HG03064 (cell line): Measurements from ENCODE around the gene DNAJB4.
"Not testable (repeated sequence)": the region's sequence is repeated elsewhere in the genome, so short reads cannot be mapped to it uniquely, and the experiment has no call there.

Experiments used
- ATAC-seq: cut with Tn5 transposase; IDR thresholded peaks from one replicate; pipeline ENCODE4 v1.9.1; 2021; ENCODE audit warnings: low read depth; ENCODE audit not compliant: unreplicated experiment

DNAJB4 gene

DNA sequence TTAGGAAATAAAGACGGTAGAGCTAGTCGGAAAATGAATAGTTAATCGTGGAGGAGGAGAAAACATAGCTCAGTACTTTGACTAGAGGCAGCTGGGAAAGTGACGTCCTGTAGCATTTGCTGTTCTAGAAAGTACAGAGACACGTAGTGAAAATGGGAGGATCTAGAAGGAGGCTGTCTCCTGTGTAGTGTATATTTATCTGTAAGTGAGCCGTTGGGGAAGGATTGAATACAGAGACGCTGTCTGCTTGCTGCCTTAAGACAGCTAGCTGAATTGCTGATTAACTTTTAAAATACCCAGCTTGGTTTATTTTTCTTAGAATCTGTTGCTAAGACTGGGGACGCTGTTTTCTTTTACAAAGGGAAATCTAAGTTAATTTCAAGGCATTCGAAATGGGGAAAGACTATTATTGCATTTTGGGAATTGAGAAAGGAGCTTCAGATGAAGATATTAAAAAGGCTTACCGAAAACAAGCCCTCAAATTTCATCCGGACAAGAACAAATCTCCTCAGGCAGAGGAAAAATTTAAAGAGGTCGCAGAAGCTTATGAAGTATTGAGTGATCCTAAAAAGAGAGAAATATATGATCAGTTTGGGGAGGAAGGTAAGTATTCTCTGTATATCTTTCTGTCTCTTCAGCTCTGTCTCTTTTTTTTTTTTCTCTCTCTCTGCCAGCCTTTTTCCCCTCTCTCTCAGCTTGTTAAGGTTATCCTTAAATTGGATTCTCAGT, at the start of gene DNAJB4:
DNAJB4 (plus strand) TSS at position 221 of the 729 bp plus-strand sequence; CDS start at position 393, 172 bp downstream.
- ATAC-seq: peak; percentile 98

GRCh38 chr1:77955709-77956108, 49.0 kb upstream of the DNAJB4 start:
- ATAC-seq: no peak

DNA sequence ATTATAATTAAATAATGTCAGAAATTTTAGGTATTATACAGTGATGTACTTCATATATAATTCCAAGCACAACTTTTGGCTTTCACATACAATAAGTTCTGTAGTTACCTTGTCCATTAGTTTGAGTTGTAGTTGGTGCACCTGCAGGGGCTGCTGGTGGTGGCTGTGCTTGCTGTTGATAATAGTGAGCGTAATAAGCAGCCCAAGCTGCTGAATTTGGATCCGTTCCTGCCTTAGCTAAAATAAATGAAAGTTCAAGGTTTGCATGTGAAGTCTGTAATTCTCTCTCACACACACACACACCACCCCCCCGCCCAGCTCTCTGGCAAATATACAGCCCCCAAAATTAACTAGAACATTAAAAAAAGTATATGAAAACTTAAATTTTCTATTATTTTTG, 48.3 kb upstream of the DNAJB4 start:
- no peak for ATAC-seq

DNA sequence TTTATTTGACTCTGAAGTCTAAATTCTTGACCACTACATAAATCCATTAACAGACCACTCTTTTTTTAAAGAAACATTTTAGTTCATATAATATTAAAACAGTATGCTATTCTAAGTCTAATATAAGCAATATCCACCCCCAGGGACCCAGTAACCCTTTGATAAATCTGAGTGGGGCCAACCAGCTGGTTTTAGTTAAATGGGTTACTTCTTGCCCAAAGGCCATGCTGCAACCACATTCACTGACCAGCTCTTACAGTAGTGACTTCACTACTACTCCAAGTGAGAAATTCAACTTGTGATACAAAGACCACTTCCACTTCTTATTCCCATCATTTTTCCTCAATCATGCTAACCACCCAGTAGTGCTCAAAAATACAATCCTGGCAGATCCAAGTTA, 46.3 kb upstream of the DNAJB4 start:
- no peak for ATAC-seq

- no peak for ATAC-seq
These were observed 45.9 kb upstream of the DNAJB4 start for GRCh38 chr1:77958850-77959249.

DNA sequence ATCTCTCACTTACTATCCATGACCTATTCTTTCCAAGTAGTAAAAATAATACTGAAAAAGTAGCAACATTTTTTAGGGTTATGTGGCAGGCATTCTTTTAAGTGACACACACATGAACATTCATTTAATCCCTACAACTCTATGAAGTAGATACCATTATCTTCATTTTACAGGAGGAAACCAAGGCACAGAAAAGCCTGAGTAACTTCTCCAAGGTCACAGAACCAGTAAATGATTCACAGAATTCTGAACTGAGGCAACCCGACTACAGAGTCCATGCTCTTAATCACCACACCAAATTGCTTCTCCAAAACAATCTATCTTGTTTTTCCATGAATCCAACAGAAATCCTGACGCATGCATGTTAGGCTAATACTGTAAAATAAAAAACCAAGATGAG, 43.3 kb upstream of the DNAJB4 start:
- no peak for ATAC-seq

GRCh38 chr1:77966291-77966690, 38.4 kb upstream of the DNAJB4 start:
- ATAC-seq: no peak

- no peak for ATAC-seq
These were observed 34.5 kb upstream of the DNAJB4 start for GRCh38 chr1:77970192-77970591.

DNA sequence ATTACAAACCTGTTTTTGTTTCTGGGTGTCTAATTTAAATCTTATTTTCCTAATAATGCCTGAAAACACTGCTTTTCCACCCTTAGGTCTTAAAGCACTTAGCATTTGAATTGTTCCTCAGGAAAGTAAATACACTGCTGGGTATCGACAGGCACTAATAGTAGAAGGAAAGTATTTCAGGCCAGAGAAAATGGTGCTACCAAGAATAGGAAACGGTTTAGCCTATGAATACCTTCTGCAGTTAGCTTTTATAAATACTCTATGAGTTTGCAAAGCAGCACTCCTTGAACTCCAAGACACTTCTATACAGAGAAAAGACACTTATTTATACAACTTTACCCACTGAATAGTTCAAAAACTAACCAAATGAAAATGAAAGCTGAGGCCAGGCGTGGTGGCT, 32.7 kb upstream of the DNAJB4 start:
- no peak for ATAC-seq

GRCh38 chr1:77975386-77975785, 29.4 kb upstream of the DNAJB4 start:
- no peak for ATAC-seq

DNA sequence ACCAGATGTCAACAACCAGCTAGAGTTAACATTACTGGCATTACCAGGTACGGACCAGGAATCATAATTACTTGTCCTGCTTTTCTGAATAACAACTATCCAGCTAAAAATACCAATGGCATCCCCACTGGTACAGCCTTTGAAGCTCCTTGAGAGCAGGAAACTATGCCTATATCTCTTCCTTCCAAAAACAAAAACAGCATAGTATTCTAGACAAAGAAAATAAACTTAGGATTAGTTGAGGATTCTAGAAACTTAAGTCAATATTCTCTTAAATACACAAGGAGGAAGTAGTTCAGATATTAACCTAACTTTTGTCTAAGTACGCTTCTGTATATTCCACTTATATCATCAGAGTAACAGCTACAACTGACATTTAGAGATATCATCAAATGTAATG, 28.8 kb upstream of the DNAJB4 start:
- no peak for ATAC-seq

DNA sequence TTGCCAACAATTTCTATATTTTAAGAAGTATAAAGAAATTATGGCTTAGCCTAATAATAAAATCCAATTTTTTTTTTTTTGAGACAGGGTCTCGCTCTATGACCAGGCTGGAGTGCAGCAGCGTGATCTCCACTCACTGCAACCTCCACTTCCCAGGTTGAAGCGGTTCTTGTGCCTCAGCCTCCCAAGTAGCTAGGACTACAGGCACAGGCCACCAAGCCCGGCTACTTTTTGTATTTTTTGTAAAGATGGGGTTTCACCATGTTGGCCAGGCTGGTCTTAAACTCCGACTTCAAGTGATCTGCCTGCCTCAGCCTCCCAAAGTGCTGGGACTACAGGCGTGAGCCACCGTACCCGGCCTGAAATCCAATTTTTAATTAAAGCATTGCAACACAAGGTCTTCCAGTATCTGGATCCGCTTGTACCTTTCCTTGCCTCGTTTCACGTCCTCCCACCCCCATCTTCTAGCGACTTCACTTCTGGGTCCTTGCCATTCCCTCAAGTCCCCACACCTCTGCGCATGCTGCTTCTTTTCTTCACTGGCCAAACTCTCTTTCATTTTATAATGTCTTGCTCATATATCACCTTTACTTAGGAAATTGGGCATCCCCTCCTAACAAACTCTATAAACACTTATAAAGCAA, 28.2 kb upstream of the DNAJB4 start:
- ATAC-seq: no peak

GRCh38 chr1:77977989-77978292, 26.8 kb upstream of the DNAJB4 start:
- ATAC-seq: no peak

GRCh38 chr1:77978293-77978968, 26.3 kb upstream of the DNAJB4 start:
- ATAC-seq: peak; percentile 71

GRCh38 chr1:77978969-77979876, 25.5 kb upstream of the DNAJB4 start, which contains the start of gene FUBP1:
TSS of gene FUBP1 (minus strand) at chr1:77979072. CDS start at chr1:77979004, 68 bp downstream.
- peak; percentile 73 for ATAC-seq

DNA sequence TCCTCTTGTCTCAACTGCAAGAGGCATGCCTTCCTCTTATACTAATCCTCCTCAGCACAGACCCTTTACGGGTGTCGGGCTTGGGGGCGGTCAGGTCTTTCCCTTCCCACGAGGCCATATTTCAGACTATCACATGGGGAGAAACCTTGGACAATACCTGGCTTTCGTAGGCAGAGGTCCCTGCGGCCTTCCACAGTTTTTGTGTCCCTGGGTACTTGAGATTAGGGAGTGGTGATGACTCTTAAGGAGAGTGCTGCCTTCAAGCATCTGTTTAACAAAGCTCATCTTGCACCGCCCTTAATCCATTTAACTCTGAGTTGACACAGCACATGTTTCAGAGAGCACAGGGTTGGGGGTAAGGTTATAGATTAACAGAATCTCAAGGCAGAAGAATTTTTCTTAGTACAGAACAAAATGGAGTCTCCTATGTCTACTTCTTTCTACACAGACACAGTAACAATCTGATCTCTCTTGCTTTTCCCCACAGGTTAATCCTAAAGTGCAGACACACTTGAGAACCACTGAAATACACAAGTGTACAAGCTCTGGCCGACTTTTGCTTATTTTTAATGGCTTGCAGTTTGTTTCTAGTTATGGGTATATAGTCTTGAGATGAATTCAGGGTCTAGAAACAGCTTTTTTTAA, 21.3 kb upstream of the DNAJB4 start:
- ATAC-seq: not testable (repeated sequence)

DNA sequence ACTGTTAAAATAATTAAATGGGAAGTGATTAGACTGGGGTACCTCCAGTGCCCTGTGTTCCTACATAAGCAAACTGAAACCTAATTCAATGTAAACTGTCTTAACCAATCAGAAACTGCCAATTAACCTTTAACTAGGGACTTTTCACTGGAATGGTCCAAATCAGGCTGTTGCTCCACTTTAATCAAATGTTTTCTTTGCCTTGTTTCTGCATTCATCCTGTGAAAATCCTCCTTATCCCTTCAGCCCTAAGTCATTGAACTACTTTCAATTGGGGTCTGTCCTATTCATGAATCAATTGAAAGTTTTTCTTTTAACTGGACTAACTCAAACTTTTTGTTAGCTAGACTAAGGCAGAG, 20.8 kb upstream of the DNAJB4 start:
- ATAC-seq: no peak

DNA sequence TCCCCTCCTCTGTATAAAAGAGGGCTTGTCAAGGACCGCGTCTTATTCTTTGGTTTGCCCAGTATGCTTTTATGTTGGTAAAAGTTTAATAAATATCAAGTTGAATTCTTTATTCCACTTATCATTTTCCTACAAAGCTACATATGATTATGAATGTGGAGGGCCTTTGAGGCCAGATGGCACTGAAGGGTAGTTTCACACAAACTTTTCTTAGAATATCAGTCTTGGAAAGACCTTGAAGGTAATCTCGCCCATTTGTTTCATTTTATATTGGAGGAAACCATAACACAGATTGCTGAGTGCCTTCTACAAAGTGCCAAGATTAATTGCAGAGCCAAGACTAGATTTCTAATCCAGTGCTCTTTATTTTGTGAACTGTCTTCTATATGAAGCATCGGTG, 20.1 kb upstream of the DNAJB4 start:
- ATAC-seq: no peak

- no peak for ATAC-seq
These were observed 17.9 kb upstream of the DNAJB4 start for GRCh38 chr1:77986810-77987209.

DNA sequence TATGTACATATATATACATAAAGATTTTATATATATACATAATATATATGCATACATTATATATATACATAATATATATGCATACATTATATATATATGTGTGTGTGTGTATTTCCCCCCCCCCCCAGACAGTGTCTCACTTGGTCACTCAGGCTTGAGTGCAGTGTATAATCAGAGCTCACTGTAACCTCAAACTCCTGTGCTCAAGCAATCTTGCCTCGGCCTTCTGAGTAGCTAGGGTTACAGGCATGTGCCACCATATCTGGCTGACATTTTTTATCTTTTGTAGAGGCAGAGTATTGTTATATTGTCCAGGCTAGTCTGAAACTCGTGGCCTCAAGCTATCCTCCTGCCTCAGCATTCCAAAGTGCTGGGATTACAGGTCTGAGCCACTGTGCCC, 16.8 kb upstream of the DNAJB4 start:
- ATAC-seq: no peak
